Ishikawa (cell line): ENCODE data around the gene BSDC1.

Experiments used
- CREB1 ChIP-seq: IDR thresholded peaks from 2 replicates; pipeline ENCODE4 v1.6.1; 2012; ENCODE audit warnings: low read depth
- EP300 ChIP-seq: IDR thresholded peaks from 2 replicates; pipeline ENCODE4 v1.6.1; 2012; ENCODE audit warnings: borderline replicate concordance
- NFIC ChIP-seq: IDR thresholded peaks from 2 replicates; pipeline ENCODE4 v1.6.1; 2012
- TAF1 ChIP-seq: IDR thresholded peaks from 2 replicates; pipeline ENCODE4 v1.6.1; 2012; ENCODE audit warnings: low read depth, mild to moderate bottlenecking
- TEAD4 ChIP-seq: IDR thresholded peaks from 2 replicates; pipeline ENCODE4 v1.6.1; 2012
- YY1 ChIP-seq: IDR thresholded peaks from 2 replicates; pipeline ENCODE4 v1.6.1; 2012; ENCODE audit warnings: low read depth
- ZBTB7A ChIP-seq: IDR thresholded peaks from 2 replicates; pipeline ENCODE4 v1.6.1; 2012; ENCODE audit warnings: low read depth
- TF ChIP-seq, protein P1 (sequence below): IDR thresholded peaks from 2 replicates; pipeline ENCODE4 v1.6.1; 2012
- TF ChIP-seq, protein P2 (sequence below): IDR thresholded peaks from 2 replicates; pipeline ENCODE4 v1.6.1; 2012; ENCODE audit warnings: low read depth, mild to moderate bottlenecking
- TF ChIP-seq, protein P3 (sequence below): IDR thresholded peaks from 2 replicates; pipeline ENCODE4 v1.6.1; 2012

DNA sequence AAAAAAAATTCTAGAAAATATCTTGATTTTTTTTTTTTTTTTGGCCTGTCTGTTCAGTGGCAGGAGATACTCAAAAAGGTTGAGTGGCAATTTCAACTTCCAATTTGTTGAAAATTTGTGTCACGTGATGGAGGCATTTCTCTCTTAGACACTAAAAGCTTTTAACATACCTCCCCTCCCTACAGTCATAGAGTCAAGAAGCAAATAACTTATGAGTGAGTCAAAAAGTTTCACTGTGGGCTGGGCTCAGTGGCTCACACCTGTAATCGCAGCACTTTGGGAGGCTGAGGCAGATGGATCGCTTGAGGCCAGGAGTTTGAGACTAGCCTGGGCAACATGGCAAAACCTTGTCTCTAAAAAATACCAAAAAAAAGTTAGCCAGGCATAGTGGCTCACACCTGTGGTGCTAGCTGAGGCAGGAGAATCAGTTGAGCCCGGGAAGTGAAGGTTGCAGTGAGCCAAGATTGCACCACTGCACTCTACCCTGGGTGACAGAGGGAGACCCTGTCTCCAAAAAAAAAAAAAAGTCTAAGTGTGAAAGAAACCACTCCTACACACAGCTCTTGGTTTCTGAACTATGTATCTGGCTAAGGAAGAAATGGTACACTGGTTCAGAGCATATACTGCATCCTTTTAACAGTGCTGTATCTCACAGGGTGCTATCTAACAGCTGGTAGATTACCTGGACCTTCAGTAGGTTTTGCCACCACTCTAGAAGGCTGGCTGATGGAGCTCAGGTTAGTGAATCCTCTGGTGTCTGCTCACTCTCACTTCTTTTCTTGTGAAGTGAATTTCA is 11.6 kb upstream of the BSDC1 start:
- no peak for TF ChIP-seq EP300
- no peak for TF ChIP-seq ZBTB7A
- TF ChIP-seq, protein P1, sequence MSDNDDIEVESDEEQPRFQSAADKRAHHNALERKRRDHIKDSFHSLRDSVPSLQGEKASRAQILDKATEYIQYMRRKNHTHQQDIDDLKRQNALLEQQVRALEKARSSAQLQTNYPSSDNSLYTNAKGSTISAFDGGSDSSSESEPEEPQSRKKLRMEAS, result no peak
- TF ChIP-seq NFIC, result no peak
- no peak for TF ChIP-seq YY1
- TF ChIP-seq CREB1, result no peak
- no peak for TF ChIP-seq TEAD4
- TF ChIP-seq, protein P2, sequence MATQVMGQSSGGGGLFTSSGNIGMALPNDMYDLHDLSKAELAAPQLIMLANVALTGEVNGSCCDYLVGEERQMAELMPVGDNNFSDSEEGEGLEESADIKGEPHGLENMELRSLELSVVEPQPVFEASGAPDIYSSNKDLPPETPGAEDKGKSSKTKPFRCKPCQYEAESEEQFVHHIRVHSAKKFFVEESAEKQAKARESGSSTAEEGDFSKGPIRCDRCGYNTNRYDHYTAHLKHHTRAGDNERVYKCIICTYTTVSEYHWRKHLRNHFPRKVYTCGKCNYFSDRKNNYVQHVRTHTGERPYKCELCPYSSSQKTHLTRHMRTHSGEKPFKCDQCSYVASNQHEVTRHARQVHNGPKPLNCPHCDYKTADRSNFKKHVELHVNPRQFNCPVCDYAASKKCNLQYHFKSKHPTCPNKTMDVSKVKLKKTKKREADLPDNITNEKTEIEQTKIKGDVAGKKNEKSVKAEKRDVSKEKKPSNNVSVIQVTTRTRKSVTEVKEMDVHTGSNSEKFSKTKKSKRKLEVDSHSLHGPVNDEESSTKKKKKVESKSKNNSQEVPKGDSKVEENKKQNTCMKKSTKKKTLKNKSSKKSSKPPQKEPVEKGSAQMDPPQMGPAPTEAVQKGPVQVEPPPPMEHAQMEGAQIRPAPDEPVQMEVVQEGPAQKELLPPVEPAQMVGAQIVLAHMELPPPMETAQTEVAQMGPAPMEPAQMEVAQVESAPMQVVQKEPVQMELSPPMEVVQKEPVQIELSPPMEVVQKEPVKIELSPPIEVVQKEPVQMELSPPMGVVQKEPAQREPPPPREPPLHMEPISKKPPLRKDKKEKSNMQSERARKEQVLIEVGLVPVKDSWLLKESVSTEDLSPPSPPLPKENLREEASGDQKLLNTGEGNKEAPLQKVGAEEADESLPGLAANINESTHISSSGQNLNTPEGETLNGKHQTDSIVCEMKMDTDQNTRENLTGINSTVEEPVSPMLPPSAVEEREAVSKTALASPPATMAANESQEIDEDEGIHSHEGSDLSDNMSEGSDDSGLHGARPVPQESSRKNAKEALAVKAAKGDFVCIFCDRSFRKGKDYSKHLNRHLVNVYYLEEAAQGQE, result no peak
- TF ChIP-seq, protein P3, sequence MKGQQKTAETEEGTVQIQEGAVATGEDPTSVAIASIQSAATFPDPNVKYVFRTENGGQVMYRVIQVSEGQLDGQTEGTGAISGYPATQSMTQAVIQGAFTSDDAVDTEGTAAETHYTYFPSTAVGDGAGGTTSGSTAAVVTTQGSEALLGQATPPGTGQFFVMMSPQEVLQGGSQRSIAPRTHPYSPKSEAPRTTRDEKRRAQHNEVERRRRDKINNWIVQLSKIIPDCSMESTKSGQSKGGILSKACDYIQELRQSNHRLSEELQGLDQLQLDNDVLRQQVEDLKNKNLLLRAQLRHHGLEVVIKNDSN, result no peak
- no peak for TF ChIP-seq TAF1
